Forelimb muscle (tissue), 1 donor: ENCODE measurements around the gene CELF2. TPM values are rescaled to one million over a fixed set of nuclear protein-coding genes. Genes with fewer than 3 reads are reported as not detected.
"Not testable (repeated sequence)": the region's sequence is repeated elsewhere in the genome, so short reads cannot be mapped to it uniquely, and the experiment has no call there.

Experiments used
- DNase-seq: peaks from one replicate; pipeline ENCODE4 v3.0.0-alpha.2; 2013; ENCODE audit warnings: low read depth
- polyA plus RNA-seq: library from polyadenylated mRNA; unstranded; fragments of 120-200 nt; gene quantifications from one replicate; pipeline ENCODE4 v1.2.1, GENCODE V29; 2013; ENCODE audit not compliant: insufficient read length

The CELF2 gene
- polyA plus RNA-seq, 1 donor, result 70.1 TPM

DNA sequence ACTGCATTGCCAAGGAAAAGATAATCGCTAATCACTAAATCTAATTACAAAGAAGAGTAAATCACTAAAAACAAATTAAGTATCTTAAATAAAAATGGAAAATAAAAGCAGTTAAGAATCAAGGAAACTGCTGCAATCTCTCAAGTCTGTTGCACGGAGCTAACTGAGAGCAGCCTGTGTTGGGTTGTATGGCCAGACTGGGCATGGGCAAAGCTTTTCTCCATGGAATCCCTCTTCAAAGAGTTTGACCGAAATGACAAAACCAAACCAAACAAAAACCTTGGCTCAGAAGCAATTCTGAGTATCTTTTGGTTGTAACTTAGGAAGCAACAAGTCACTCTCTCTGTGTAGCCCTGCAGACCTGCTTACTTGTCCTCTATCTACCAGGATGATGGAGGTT lies 78.8 kb downstream of the CELF2 start:
- DNase-seq, result no peak

GRCh38 chr10:11097686-11098085 lies 80.0 kb downstream of the CELF2 start:
- no peak for DNase-seq

DNA sequence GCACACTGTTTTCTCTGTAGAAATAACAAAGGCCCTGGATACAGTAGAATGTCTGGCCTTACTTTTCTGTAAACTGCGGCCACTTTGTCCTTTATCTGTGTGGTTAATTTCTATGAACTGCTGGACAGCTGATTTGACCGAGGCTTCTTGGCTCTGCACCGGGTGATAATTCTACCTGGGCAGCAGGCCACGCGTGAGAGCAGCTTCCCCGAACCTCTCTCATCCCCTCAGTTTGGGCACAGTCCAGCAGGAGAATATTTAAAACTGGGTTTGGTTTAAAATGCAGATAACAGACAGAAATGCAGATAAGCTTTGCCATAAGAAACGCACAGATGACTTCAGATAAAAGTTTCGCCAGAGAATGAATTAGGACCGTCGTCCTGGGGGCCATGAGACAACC lies 81.0 kb downstream of the CELF2 start:
- DNase-seq, result no peak

DNA sequence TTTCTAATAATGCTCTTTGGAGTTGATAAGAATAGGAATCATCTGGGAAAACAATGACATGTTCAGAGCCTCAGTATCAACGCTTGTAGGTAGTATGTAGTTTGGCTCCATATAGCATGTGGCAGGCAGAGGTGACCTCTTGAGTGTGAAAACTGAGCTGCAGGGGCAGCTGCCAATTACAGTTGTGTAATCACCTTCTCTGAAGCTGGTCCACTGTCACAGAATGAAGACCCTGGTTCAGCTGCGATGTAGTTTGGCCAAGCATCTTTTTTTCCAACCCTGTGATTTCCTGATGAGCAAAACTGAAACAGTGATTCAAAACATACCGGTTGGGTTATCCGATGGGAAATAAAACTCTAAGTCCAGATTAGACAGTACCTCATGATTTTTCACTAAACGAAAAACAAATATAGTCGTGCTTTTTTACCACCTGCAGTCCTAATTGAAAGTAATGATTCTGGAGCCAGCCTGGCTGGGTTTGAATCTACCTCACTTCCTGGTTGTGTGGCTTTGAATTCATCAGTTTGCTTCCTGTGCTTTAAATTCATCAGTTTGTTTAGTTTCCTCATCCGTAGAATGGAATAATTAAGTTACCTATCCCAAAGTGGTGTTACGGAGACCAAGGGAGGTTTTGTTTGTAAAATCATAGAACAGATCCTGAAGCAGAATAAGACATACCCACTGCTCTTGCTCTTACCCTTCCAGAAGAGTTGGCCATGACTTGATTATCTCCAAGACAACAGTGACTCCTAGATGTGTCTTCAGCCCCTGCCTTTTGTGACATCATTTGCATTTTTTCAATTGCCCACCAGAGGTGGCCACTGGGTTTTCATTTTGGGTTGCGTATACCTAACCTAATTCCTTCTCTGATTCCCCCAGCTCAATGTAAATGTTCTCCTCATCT lies 87.4 kb downstream of the CELF2 start:
- DNase-seq, result no peak

DNA sequence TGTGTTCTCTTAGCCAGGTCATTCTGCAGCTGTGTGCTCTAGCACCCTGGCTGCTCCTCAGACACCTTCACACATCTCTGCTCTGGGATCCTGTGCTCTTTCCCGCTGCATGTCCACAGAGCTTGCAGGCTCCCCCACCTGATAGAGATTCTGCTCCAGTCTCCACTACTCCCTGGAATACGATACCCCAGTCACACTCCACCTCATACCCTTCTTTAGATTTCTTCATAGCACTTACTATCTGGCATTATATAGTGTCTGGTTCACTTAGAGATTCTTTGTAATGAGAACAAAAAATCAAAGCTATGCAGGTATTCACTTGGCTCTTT lies 88.0 kb downstream of the CELF2 start:
- DNase-seq, result no peak

GRCh38 chr10:11106621-11107374 lies 89.1 kb downstream of the CELF2 start:
- DNase-seq, result no peak

DNA sequence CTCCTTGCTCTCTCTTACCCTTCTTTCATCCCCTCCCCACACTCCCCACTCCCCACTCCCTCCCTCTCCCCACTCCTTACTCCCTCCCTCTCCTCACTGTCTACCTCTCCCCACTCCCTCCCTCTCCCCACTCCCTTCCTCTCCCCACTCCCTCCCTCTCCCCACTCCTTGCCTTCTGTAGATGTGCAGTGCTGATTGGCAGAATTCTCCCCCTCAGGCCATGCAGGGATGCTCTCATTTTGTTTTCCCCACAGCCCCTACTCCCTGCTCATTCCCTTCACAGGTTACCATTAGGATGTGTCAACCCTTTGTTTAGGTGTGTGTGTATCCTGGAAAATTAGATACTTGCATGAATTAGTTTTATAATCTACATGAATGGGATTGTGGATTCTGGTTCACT lies 90.3 kb downstream of the CELF2 start:
- DNase-seq, result no peak

- no peak for DNase-seq
Measured at GRCh38 chr10:11108356-11108755, 90.7 kb downstream of the CELF2 start.

DNA sequence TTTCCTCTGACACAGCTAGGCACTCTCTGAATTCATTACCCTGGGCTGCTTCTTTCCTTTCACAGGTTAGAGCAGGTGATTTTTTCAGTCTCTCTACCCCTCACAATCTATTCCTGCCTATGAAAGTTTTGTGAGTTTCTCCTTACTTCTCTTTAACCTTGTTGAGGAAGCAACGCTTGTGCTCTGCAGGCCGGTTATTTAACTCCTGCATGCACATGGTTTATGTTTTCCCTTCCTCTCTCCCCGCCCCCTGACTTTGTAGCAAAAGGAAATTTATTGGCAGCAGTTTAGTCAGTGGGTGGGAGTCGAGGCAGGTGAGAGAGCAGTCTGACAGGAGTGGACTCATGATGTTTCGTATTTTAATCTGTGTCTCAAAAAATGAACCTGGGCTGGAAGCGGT lies 91.9 kb downstream of the CELF2 start:
- DNase-seq, result no peak

GRCh38 chr10:11110539-11110938 lies 92.9 kb downstream of the CELF2 start:
- DNase-seq, result no peak

GRCh38 chr10:11111490-11111889 lies 93.8 kb downstream of the CELF2 start:
- no peak for DNase-seq

- no peak for DNase-seq
Measured at GRCh38 chr10:11112718-11113117, 95.0 kb downstream of the CELF2 start.

- DNase-seq, result no peak
Measured at GRCh38 chr10:11113156-11113555, 95.5 kb downstream of the CELF2 start.

DNA sequence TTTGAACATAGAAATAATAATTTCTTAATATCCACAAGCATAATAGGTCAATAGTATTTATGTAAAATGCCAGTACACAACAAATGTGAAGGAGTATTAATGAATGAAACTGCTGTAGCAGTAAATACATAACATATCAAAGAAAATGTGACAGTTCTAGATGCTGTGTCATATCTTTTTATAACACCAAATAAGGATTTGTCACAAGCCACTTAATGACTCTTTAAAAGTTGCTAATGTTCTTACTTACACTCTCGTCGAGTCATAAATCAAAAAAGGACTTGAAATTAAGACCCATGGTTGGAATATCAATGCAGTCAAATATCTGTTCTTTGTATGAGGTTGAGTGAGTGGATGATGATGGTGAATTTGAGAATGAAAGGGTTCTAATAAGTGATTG lies 96.6 kb downstream of the CELF2 start:
- no peak for DNase-seq

DNA sequence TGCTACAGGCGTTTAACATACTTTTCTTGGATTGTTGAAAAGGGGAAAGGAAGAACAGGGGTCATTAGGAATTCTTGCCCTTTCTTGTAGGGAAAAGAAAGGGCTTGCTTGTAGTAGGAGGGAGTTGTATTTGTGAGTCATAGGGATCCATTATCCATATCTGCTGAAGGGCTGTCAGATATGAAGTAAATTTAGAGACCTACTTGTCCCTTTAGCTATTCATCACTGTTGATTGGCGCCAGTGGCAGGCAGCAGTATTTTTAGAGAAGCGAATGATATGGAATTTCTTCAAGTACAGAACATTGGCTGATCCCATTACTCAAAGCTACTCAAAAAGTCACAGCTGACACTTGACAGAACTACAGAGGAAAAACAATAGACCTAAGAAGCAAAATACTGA lies 97.7 kb downstream of the CELF2 start:
- no peak for DNase-seq

DNA sequence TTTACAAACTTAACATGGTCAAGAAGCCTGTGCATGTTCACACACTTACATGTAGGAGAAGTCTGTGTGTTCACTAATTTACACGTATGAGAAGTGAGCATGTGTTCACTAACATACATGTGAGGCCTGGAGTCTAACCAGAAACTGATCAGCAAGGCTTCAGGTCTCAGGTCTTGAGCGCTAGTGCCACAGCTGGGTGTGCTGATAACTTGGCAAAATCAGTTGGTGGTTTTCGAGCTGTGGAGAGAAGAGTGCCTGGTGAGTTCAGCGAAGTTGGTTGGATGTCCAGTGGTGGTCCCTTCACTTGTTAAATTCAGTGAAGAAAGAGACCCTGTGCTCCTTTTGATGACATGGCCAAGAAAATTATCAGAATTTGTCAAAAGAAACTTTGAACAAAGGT lies 98.7 kb downstream of the CELF2 start:
- no peak for DNase-seq

- no peak for DNase-seq
Measured at GRCh38 chr10:11116817-11117216, 99.1 kb downstream of the CELF2 start.

DNA sequence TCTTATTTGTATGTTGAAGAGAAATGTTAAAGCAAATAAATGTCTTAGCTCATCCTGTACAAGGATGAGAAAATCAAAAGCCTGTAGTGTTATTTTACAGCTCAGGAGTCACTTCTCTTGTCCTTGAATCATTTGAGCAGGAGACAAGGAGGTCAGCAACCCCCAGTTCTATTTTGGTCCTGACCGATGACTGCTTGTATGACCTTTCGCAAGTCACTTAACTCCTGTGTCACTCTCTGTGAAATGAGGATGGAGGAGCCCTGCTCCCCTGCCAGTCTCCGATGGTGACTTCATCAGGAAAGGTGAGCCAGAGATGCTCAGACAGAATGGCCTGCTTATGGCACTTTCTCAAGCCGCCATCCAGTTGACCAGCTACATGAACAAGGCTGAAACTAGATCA lies 101.0 kb downstream of the CELF2 start:
- no peak for DNase-seq

- no peak for DNase-seq
Measured at GRCh38 chr10:11119843-11120242, 102.2 kb downstream of the CELF2 start.

- DNase-seq, result no peak
Measured at GRCh38 chr10:11120711-11121110, 103.0 kb downstream of the CELF2 start.

DNA sequence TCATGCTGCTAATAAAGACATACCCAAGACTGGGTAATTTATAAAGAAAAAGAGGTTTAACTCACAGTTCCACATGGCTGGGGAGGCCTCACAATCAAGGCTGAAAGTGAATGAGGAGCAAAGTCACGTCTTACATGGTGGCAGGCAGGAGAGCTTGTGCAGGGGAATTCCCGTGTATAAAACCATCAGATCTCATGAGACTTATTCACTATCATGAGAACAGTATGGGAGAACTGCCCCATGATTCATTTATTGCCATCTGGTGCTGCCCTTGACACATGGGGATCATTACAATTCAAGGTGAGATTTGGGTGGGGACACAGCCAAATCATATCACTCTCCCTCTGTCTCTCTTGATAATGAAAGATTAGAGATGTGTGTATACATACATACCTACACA lies 106.2 kb downstream of the CELF2 start:
- DNase-seq, result not testable (repeated sequence)

- no peak for DNase-seq
Measured at GRCh38 chr10:11125004-11125403, 107.3 kb downstream of the CELF2 start.

DNA sequence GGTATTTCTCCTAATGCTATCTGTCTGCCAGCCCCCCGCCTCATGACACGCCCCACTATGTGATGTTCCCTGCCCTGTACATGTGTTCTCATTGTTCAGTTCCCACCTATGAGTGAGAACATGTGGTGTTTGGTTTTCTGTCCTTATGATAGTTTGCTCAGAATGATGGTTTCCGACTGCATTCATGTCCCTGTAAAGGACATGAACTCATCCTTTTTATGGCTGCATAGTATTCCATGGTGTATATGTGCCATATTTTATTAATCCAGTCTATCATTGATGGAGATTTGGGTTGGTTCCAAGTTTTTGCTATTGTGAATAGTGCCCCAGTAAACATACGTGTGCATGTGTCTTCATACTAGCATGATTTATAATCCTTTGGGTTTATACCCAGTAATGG lies 109.3 kb downstream of the CELF2 start:
- DNase-seq, result not testable (repeated sequence)
